OCI-LY7 (cell line): Measurements from ENCODE around the gene ANKRD33B.

Source experiments
- EZH2phosphoT487 ChIP-seq: fragments of 200-600 bp; sonication (generic); IDR thresholded peaks from 2 replicates; pipeline ENCODE4 v1.6.1; 2018; ENCODE audit warnings: low read depth, borderline replicate concordance, mild to moderate bottlenecking, mixed run types, antibody characterized with exemption, low read length, moderate library complexity, mixed read lengths
- TF ChIP-seq, protein P1 (sequence below): fragments of 200-600 bp; sonication (generic); conservative IDR thresholded peaks from 2 replicates; pipeline ENCODE4 v1.5.1; 2014; ENCODE audit warnings: mild to moderate bottlenecking, antibody characterized with exemption, low read length, moderate library complexity, mixed read lengths

DNA sequence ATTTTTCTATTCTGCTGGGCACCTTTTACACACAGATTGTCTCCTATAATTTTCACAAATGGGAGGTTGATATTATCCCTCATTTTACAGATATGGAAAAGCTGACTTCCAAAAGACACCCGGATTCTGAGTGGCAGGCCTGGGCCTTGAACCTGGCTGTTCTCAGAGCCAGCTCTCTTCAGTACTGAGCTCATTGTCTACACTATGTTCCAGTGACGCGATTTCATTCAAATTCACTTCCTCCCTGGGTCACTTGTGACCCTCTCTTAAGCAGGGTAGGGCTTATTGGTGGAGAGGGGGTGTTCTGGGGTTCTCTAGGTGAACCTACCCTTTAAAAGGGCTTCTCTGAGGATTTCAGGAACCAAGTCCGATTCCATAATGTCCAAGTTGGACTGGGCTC lies 70.2 kb downstream of the ANKRD33B start:
- TF ChIP-seq, protein P1, sequence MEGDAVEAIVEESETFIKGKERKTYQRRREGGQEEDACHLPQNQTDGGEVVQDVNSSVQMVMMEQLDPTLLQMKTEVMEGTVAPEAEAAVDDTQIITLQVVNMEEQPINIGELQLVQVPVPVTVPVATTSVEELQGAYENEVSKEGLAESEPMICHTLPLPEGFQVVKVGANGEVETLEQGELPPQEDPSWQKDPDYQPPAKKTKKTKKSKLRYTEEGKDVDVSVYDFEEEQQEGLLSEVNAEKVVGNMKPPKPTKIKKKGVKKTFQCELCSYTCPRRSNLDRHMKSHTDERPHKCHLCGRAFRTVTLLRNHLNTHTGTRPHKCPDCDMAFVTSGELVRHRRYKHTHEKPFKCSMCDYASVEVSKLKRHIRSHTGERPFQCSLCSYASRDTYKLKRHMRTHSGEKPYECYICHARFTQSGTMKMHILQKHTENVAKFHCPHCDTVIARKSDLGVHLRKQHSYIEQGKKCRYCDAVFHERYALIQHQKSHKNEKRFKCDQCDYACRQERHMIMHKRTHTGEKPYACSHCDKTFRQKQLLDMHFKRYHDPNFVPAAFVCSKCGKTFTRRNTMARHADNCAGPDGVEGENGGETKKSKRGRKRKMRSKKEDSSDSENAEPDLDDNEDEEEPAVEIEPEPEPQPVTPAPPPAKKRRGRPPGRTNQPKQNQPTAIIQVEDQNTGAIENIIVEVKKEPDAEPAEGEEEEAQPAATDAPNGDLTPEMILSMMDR: no peak
- no peak for TF ChIP-seq EZH2phosphoT487
